Muscle layer of duodenum (tissue), 2 donors: Measurements from ENCODE around the gene ZNF765.
"Not testable (repeated sequence)": the region's sequence is repeated elsewhere in the genome, so short reads cannot be mapped to it uniquely, and the experiment has no call there.

Experiments
- H3K27ac ChIP-seq: one replicate; pipeline ENCODE4 v1.7.0; 2013; ENCODE audit warnings: mild to moderate bottlenecking, low read length
- H3K27me3 ChIP-seq: one replicate; pipeline ENCODE4 v1.7.0; 2013; ENCODE audit warnings: low read depth, mild to moderate bottlenecking, control low read depth, low read length
- H3K36me3 ChIP-seq, 2 donors: one replicate each; pipeline ENCODE4 v1.7.0; 2013; ENCODE audit warnings: low read length in 2 of 2, control low read depth in 1 of 2, mild to moderate bottlenecking in 1 of 2; ENCODE audit not compliant: insufficient read depth in 2 of 2, control insufficient read depth in 1 of 2
- H3K4me1 ChIP-seq, 2 donors: one replicate each; pipeline ENCODE4 v1.7.0; 2013; ENCODE audit warnings: low read length in 2 of 2, mild to moderate bottlenecking in 2 of 2, control low read depth in 1 of 2, moderate library complexity in 1 of 2; ENCODE audit not compliant: insufficient read depth in 2 of 2, control insufficient read depth in 1 of 2
- H3K4me3 ChIP-seq, 2 donors: one replicate each; pipeline ENCODE4 v1.7.0; 2013; ENCODE audit warnings: low read length in 2 of 2, low read depth in 1 of 2, mild to moderate bottlenecking in 1 of 2
- H3K9me3 ChIP-seq, 2 donors: one replicate each; pipeline ENCODE4 v1.7.0; 2013; ENCODE audit warnings: low read length in 2 of 2, control low read depth in 1 of 2, mild to moderate bottlenecking in 1 of 2; ENCODE audit not compliant: control insufficient read depth in 1 of 2
- donor health status: healthy.

ZNF765 gene

GRCh38 chr19:53388168-53388567 lies 6.8 kb upstream of the ZNF765 start:
- H3K36me3 ChIP-seq: peaks cover 0 to 14% of the 10 kb centered on the region in 2 donors
- H3K9me3 ChIP-seq: peaks cover 0 to 9% of the 10 kb centered on the region in 2 donors

GRCh38 chr19:53388904-53389303 lies 6.0 kb upstream of the ZNF765 start:
- peaks cover 0 to 2% of the 10 kb centered on the region in 2 donors for H3K9me3 ChIP-seq
- H3K4me3 ChIP-seq: no peak overlapping the region
- H3K36me3 ChIP-seq: peaks cover 0 to 14% of the 10 kb centered on the region in 2 donors
- no peaks in the 10 kb centered on the region for H3K27me3 ChIP-seq
- H3K27ac ChIP-seq: no peak overlapping the region
- no peaks in the 10 kb centered on the region for H3K4me1 ChIP-seq

More at GRCh38 chr19:53388168-53388567, 6.8 kb upstream of the ZNF765 start:
- Histone ChIP-seq H3K4me3 (no peak overlapping the region), H3K27ac (no peak overlapping the region), H3K4me1 (no peaks in the 10 kb centered on the region), H3K27me3 (no peaks in the 10 kb centered on the region)

- H3K9me3 ChIP-seq: no peaks in the 10 kb centered on the region
- no peaks in the 10 kb centered on the region for H3K4me1 ChIP-seq
- no peak overlapping the region for H3K4me3 ChIP-seq
- H3K36me3 ChIP-seq: peaks cover 0 to 13% of the 10 kb centered on the region in 2 donors
- no peaks in the 10 kb centered on the region for H3K27me3 ChIP-seq
- H3K27ac ChIP-seq: no peak overlapping the region
These were observed 5.4 kb upstream of the ZNF765 start for GRCh38 chr19:53389571-53389970.

GRCh38 chr19:53389978-53390377 lies 5.0 kb upstream of the ZNF765 start:
- H3K27me3 ChIP-seq: no peaks in the 10 kb centered on the region
- H3K4me3 ChIP-seq: no peak overlapping the region
- no peak overlapping the region for H3K27ac ChIP-seq
- no peaks in the 10 kb centered on the region for H3K4me1 ChIP-seq
- H3K9me3 ChIP-seq: no peaks in the 10 kb centered on the region
- H3K36me3 ChIP-seq: peaks cover 0 to 8% of the 10 kb centered on the region in 2 donors

GRCh38 chr19:53394522-53394973 lies 401 bp upstream of the ZNF765 start:
- no peaks in the 10 kb centered on the region for H3K36me3 ChIP-seq
- peak overlapping the region; percentile 58 for H3K27ac ChIP-seq
- peaks cover 0 to 5% of the 10 kb centered on the region in 2 donors for H3K4me1 ChIP-seq
- no peaks in the 10 kb centered on the region for H3K27me3 ChIP-seq
- H3K4me3 ChIP-seq: peak overlapping the region; percentile 69 to 82
- H3K9me3 ChIP-seq: no peaks in the 10 kb centered on the region

GRCh38 chr19:53395840-53396524 lies 1.0 kb downstream of the ZNF765 start:
- Histone ChIP-seq H3K4me3 (peak overlapping the region; percentile 69 to 82), H3K27ac (peak overlapping the region; percentile 23)
- not testable (repeated sequence) for H3K36me3 ChIP-seq, H3K9me3 ChIP-seq, H3K4me1 ChIP-seq, H3K27me3 ChIP-seq

- peak overlapping the region in 1 of 2 donors; percentile 69 for H3K4me3 ChIP-seq
These were observed 1.5 kb downstream of the ZNF765 start for GRCh38 chr19:53396525-53396868.

GRCh38 chr19:53397918-53398317 lies 3.0 kb downstream of the ZNF765 start:
- not testable (repeated sequence) for H3K9me3 ChIP-seq, H3K27ac ChIP-seq, H3K4me1 ChIP-seq, H3K4me3 ChIP-seq, H3K27me3 ChIP-seq
- peaks cover 9 to 24% of the 10 kb centered on the region in 2 donors for H3K36me3 ChIP-seq

More at GRCh38 chr19:53396525-53396868, 1.5 kb downstream of the ZNF765 start:
- Histone ChIP-seq H3K27me3 (no peaks in the 10 kb centered on the region), H3K4me1 (peaks cover 0 to 5% of the 10 kb centered on the region in 2 donors), H3K36me3 (peaks cover 5 to 10% of the 10 kb centered on the region in 2 donors), H3K27ac (no peak overlapping the region), H3K9me3 (no peaks in the 10 kb centered on the region)

GRCh38 chr19:53409505-53410204 lies 14.7 kb downstream of the ZNF765 start:
- peak overlapping the region in 1 of 2 donors; percentile 13 for H3K4me3 ChIP-seq
- H3K36me3 ChIP-seq: peaks cover 11 to 45% of the 10 kb centered on the region in 2 donors
- H3K27me3 ChIP-seq: no peaks in the 10 kb centered on the region
- H3K27ac ChIP-seq: no peak overlapping the region
- H3K9me3 ChIP-seq: peaks cover 28 to 33% of the 10 kb centered on the region in 2 donors
- H3K4me1 ChIP-seq: no peaks in the 10 kb centered on the region

GRCh38 chr19:53420520-53421315 lies 25.8 kb downstream of the ZNF765 start:
- H3K36me3 ChIP-seq, H3K4me3 ChIP-seq, H3K9me3 ChIP-seq, H3K4me1 ChIP-seq, H3K27me3 ChIP-seq, H3K27ac ChIP-seq: not testable (repeated sequence)

- Histone ChIP-seq H3K4me3 (no peak overlapping the region), H3K36me3 (no peaks in the 10 kb centered on the region), H3K27ac (no peak overlapping the region), H3K9me3 (no peaks in the 10 kb centered on the region), H3K4me1 (no peaks in the 10 kb centered on the region), H3K27me3 (no peaks in the 10 kb centered on the region)
These were observed 27.6 kb downstream of the ZNF765 start for GRCh38 chr19:53422551-53422950.
